HG02981 (cell line): ENCODE results near the gene TEAD3.
"Not testable (repeated sequence)": the region's sequence is repeated elsewhere in the genome, so short reads cannot be mapped to it uniquely, and the experiment has no call there.

ENCODE experiments used
- ATAC-seq: cut with Tn5 transposase; IDR thresholded peaks from one replicate; pipeline ENCODE4 v1.9.1; 2021; ENCODE audit warnings: mild to moderate bottlenecking, moderate library complexity; ENCODE audit not compliant: unreplicated experiment

The TEAD3 gene

DNA sequence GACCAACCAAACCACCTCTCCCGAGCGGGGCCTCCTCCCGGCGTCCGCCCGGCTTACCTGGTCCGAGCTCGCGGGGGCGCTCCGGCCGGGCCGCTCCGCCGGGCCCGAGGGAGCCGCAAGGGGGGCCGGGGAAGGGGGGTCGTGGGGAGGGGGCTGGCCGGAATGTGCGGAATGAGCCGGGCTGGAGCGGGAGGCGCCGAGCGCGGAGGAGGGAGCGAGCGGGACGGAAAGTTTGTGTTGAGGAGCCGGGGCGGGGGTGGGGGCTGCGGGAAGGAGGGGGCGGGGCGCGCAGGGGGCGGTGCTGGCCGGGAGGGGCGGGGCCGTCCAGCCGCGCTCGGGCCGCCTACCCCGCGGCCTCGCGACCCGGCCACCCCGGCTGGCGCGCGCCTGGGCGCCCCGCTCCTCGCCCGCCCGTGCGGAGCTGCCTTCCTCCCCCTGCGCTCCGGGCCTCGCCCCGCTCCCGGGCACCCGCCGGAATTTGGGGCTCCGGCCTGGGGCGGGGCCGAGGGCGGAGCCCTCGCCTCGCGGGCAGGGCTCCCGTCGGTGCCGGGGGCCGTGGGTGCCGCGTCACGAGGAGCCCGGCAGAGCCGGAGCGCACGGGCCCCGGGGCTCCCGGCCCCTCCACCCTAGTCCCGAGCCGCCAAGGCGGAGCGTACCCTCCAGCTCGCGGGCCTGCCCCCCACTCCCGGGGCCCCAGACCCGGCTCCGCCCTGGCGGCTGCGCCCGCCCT, at the start of gene TEAD3:
TSS of gene TEAD3 (minus strand) at position 239 of the 730 bp plus-strand sequence.
- no peak for ATAC-seq

DNA sequence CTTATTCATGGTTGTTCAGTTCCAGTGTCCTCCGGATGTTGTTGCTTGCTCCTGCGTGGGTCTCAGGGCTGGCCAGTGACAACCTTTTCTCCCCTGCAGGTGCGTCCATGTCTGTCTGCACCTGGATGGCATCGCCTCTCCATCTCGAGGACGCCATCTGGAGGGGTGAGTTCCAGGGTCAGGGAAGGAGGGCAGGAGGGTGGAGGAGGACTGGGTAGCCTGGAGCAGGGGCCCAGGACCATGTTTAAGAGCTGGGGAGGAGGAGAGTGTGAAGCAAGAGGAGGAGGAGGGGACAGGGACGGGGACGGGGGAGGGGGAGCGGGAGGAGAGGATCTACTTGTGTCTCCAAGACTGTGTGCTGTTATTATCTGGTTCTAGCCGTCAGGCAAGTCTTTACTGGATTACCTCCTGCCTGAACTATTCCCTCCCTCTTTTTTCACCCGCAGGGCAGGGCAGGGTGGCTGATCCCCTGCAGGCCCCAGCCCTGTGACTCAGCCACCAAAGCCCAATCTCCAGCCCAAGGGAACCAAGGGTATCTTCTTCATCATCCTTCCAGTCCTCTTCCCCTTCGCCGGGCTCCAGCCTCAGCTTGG, 48.0 kb upstream of the TEAD3 start:
- ATAC-seq = no peak

DNA sequence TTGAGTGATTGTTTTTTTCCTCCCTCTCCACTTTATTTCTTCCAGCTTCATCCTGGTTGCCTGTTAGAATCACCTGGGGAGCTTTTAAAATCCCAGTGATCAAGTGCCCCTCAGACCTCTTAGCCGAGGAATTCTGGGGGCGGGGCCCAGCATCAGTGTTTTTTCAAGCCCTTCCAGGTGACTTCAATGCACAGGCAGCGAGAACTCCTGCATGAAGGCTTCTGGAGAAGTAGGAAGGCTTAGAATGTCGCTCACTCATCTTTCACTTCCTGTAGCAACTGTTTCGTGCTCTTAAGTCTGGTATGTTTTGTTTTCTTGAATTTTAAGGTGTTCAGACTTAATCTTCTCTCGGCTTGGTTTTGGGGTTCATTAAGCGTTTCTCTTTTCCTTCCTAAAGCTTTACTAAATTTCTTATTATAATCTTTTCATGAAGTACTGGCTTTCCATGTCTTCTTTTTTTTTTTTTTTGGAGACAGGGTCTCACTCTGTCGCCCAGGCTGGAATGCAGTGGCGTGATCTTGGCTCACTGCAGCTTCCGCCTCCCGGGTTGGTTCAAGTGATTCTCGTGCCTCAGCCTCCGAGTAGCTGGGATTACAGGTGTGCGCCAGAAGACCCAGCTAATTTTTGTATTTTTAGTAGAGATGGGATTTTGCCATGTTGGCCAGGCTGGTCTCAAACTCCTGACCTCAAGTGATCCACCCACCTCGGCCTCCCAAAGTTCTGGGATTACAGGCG, 46.7 kb upstream of the TEAD3 start:
- ATAC-seq = no peak

DNA sequence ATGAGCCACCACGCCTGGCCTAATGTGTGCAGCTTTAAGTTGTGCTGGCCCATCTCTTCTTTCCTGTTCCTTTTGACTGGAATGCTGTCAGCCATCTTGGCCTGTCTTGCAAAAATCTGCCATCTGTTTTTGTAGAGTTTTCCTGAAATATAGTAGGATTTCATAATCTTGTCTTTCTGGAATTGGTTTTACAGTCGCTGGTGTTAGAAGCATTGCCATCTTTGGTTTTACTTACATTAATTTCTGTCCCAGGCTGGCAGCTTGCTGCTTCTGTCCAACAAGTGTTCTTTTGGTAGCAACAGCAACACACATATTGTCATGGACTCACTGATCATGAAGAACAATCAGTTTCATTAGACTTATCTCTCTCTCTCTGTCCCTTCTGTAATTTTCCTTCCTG, 45.0 kb upstream of the TEAD3 start:
- no peak for ATAC-seq

DNA sequence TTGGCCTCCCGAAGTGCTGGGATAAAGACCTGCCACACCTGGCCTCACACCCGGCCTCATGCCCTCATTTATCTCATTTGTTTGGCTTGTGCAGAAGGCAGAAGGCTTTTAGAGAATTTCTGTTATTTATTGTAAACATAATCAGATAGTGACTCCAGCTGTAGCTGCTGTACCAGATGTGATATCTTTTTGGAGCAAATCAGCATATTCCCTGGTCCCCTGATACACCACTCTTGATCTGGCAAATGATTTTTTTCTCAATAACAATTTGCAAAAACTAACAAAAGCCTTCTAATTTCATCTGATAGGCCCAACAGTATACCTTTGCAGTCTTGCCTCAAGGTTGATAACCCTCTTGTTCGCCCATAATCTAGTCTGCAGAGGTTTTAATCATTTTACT, 42.3 kb upstream of the TEAD3 start:
- ATAC-seq = no peak

DNA sequence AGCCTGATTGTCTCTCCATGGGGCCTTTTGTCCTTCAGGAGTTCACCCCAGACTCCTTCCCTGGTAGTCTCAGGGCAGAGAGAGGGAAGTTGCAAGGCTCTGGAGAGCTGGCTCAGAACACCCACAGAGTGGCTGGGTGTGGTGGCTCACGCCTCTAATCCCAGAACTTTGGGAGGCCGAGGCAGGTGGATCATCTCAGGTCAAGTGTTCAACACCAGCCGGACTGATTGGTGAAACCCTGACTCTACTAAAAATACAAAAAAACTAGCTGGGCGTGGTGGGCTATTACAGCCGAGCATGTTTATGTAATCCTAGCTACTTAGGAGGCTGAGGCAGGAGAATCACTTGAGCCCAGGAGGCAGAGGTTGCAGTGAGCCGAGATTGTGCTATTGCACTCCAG, 39.0 kb upstream of the TEAD3 start:
- ATAC-seq = not testable (repeated sequence)

DNA sequence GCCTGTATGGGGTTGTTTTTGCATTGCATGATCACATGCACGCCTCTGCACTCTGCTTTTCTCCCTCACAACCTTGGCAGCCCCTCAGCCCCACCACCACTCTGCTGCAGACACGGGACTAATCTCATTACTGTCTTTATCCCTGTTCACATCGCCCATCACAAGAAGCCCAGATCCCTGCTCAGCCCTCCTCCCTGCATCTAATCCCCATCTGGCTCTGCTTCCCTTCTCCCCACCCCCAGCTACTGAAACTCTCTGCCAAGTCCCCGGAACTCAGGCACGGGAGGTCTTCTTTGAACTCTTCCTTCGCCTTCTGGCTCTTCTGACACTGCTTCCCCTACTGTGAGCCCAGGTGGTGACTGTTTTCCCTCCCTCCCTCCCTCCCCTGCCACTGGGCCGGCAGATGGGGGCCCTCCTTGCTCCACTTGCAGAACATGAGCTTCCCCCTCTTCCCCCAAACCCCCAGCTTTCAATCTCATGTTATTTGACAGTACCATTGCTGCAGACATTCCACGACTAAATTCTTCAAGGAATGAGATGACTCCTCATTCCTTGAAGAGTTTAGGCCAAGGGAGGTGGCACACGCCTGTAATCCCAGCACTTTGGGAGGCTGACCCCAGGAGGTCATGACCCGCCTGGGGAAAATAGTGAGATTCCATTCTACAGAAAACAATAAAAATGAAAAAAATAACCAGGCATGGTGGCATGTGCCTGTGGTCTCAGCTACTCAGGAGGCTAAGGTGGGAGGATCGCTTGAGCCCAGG, 37.7 kb upstream of the TEAD3 start:
- no peak for ATAC-seq

- ATAC-seq = no peak
These were observed 37.1 kb upstream of the TEAD3 start for GRCh38 chr6:35533981-35534380.

- no peak for ATAC-seq
These were observed 35.2 kb upstream of the TEAD3 start for GRCh38 chr6:35532126-35532525.

DNA sequence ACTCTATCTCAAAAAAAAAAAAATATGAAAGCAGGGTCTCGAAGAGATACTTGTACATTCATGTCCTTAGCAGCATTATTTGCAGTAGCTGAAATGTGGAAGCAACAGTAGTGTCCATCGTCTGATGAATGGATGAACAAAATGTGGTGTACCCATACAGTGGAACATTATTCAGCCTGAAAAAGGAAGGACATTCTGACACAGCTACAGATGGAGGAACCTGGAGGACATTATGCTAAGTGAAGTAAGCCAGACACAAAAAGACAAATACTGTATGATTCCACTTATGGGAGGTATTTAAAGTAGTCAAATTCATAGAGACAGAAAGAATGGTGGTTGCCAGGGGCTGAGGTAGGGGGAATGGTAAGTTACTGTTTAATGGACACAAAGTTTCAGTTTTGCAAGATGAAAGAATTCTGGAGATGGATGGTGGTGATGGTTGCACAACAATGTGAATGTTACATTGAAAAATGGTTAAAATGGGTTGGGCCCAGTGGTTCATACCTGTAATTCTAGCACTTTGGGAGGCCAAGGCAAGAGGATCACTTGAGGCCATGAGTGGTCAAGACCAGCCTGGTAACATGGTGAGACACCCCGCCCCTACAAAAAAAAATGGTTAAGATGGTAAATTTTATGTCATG, 27.6 kb upstream of the TEAD3 start:
- ATAC-seq = no peak

DNA sequence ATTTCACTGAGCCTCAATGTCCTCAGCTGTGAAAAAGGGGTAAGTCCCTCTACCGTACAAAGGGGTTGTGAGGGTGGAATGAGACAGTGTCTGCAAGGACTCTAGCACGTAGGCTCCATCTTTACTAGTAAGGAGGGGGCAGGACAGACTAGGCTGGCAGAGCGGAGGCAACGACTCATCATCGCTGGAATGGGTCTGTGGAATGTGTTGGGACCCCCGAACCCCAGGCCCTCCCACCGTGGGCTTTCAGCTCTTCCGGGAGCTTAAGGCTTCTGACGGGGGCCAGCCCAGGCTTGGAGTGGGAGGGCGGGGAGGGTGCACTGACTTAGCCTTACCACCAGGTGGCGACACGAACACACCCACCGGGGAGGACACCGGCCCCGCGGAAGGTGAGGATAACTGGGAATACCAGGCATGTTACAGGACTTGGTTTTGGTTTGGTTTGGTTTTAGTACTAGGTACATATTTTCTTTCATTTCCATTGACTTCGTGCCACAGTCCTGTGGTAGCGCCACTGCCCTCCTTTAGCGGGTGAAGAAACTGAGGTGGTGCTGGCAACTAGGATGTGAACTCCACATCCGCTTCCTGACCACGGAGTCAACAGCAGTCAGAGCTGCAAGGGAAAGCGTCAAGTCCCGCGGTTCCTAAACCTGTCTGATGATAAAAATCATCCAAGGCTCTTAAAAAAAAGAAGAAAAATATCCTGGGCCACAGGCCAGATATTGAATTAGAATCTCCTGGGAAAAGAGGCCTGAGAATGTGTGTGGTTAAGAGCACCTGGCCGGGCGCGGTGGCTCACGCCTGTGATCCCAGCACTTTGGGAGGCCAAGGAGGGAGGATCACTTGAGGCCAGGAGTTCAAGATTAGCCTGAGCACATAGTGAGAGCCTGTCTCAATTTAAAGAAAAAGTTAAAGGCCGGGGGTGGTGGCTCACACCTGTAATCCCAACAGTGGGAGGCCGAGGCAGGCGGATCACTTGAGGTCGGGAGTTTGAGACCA, 26.1 kb upstream of the TEAD3 start:
- no peak for ATAC-seq

GRCh38 chr6:35522151-35522550, 25.3 kb upstream of the TEAD3 start:
- ATAC-seq = no peak

DNA sequence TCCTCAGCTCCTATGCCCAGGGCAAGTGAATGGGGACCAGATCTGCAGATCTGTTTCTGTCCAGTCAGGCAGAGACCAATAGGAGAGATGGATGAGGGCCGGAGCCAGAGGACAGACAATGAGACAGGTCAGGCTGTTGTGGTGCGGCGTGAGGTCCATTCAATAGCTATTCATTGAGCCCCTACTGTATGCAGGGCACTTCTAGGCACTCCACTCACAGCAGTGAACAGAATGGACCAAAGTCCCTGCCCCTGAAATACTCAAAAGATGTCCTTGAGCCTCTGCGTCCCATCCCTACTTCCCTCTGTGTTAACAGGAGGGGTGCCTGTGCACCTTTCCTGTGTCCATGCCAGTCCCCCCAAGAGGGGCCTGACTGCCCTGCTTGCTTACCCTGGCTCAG, 24.4 kb upstream of the TEAD3 start:
- no peak for ATAC-seq

- ATAC-seq = no peak
These were observed 22.6 kb upstream of the TEAD3 start for GRCh38 chr6:35519313-35520015.

GRCh38 chr6:35518566-35519312, 21.9 kb upstream of the TEAD3 start:
- no peak for ATAC-seq

GRCh38 chr6:35517978-35518377, 21.1 kb upstream of the TEAD3 start:
- ATAC-seq = not testable (repeated sequence)

- no peak for ATAC-seq
These were observed 19.8 kb upstream of the TEAD3 start for GRCh38 chr6:35516712-35517111.

DNA sequence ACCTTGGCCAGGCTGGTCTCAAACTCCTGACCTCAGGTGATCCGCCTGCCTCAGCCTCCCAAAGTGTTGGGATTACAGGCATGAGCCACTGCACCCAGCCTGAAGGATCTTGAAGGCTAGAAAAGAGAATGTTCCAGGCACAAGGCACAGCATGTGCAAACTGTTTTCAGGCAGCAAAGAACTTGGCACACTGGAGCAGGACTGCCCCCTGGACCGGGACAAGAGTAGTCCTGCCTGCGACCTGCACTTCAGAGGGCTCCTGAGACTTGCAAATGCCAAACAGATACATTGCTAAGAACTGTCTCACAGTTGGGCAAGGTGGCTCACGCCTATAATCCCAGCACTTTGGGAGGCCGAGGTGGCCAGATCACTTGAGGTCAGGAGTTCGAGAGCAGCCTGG, 19.1 kb upstream of the TEAD3 start:
- ATAC-seq = not testable (repeated sequence)
